Airway epithelial cell (primary cell): ENCODE data around the gene OPN1SW. TPM values are rescaled to one million over a fixed set of nuclear protein-coding genes. Genes with fewer than 3 reads are reported as not detected.

ENCODE experiments used
- total RNA-seq: library from RNA; depleted of rRNA; stranded (reverse); fragments of >200 nt; gene quantifications from 2 replicates; pipeline ENCODE4 v1.2.3, GENCODE V29; 2015

OPN1SW gene, protein sequence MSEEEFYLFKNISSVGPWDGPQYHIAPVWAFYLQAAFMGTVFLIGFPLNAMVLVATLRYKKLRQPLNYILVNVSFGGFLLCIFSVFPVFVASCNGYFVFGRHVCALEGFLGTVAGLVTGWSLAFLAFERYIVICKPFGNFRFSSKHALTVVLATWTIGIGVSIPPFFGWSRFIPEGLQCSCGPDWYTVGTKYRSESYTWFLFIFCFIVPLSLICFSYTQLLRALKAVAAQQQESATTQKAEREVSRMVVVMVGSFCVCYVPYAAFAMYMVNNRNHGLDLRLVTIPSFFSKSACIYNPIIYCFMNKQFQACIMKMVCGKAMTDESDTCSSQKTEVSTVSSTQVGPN
- total RNA-seq, result not detected in 2 replicates

DNA sequence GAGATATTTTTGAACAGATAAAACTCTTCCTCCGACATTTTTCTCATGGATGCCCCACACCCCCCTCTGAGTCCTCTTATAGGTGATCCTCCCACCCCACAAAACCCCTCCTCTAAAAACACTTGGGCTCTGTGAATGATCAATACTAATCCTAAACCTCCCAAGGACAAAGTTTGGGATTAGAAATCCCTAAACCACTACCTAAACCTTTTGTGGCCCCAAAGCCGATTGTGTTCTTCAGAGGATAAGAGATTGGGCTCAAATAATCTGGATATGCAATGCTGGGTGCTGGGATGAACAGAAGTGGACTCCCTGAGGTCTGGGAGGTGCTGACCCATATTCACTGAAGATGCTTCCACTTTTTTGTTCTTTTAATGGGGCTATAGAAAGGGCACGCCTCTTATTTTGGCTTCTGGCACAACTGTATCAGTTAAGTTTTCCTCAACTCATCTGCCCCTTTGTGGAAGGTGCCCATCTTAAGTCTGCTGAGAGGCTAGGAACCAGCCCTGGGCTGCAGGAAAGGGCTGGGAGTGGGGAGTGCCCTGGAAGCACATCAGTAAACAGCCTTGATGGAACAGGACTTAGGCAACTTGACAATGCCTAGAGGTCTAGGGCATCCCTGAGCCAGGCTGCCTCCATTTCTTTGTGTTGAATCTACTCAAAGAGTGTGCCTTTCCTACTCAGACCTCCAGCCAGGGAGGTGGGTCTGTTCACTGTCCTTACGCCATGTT, at the start of gene OPN1SW:
Gene OPN1SW, minus strand, starts transcription at position 51 of the 731 bp plus-strand sequence. Its CDS starts 13 bp downstream, at position 38.

DNA sequence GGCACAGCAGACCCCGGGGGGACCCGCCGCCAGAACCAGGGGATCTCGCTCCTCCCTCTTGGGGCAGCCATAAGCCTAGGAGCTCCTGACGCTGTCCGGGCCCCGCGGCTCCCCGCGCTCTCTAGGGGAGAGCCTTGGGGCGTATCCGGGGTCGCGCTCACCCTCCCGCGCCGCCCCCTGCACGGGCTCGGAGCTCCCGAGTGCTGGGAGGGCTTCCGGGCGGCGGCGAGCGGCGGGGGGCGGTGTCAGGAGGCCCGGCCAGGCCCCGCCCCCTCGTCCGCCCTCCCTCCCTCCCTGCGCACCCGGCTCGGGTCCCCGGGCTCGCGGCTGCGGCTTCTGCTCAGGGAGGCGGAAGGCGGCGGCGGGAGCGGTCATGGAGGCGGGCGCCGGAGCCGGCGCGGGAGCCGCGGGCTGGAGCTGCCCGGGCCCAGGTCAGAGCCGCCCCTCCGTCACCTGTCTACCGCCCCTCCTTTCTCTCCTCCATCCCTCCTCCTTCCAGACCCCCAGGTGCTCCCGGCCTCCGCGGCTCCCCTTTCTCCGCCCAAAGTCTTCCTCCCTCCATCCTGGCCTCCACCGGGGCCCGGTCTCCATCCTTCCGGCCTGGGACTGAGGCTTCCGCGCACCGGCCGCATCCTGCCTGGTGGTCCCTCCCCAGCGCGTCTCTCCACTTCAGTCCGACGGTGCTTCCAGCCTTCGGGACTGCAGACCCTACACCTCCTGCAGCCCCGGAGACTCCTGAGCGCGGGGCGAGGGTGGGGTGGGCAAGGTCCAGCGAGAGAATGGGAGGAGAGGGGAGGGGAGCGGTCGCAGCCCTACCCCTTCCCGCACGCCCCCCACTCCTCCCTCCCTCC, 15.8 kb upstream of the OPN1SW start, which contains the start of gene CCDC136:
Gene CCDC136, plus strand, starts transcription at position 848 of the 851 bp plus-strand sequence. CDS start 444 bp downstream, outside the sequence.

DNA sequence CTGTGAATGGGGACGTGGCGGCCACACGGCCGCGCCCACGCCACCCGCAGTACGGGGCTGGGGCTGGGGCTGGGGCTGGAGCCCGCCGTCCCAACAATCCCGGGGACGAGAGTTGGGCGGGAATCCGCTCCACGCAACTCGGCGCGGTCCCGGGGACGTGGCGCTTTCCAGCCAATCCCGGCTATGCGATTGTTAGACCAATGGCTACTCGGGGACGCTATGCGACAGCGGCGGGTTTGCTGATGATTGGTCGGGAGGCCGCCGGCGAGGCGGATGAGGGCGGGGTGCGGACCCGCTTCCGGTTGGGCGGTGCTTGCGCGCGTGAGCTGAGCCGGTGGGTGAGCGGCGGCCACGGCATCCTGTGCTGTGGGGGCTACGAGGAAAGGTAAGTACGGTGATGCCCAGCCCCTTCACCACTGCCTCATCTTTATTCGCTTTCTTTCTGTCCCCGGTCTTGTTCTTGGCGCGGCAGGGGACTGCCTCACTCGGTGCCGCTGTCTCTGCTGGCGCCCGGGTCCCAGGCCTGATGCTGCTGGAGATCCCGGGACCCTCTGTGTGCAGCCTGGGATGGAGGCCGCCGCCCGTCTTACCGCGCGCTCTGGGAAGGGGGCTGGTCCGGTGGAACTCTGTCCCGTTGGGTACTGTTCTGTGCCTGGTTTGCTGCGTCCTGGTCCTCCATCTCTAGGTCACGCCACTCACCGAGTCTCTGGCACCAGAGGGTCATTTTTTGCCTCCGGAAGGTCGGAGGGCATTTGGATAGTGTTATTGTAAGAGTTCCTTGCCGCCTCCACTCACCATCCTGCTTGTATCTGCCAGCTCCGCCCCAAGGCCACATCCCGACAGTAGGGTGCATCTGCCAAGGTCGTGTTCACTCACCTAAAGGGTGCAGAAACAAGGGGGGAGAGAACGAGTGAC, 36.3 kb downstream of the OPN1SW start, which contains the start of gene CALU:
Gene CALU, plus strand, starts transcription at position 312 of the 915 bp plus-strand sequence. CDS start 9,225 bp downstream, outside the sequence.

Other genes with a start within 250 kb of the OPN1SW start
- gene GARIN1A, start 103.5 kb downstream of the OPN1SW start, total RNA-seq, result 0.21 TPM in 1 of 2 replicates, not detected in the other
- gene CALU, start 36.4 kb downstream of the OPN1SW start, total RNA-seq, result 90.0 and 114 TPM in 2 replicates
- gene CCDC136, start 16.2 kb upstream of the OPN1SW start, total RNA-seq, result 0.14 and 0.35 TPM in 2 replicates
- gene FLNC, start 54.6 kb upstream of the OPN1SW start, total RNA-seq, result 0.84 and 0.85 TPM in 2 replicates
- 129 and 178 TPM in 2 replicates for gene ATP6V1F, start 87.1 kb upstream of the OPN1SW start, total RNA-seq
- gene KCP, start 134.9 kb upstream of the OPN1SW start, total RNA-seq, result 0.42 and 0.49 TPM in 2 replicates
- 16.3 and 19.5 TPM in 2 replicates for gene IRF5, start 162.1 kb upstream of the OPN1SW start, total RNA-seq